Loucy (cell line): Measurements from ENCODE around the gene PCYT2.

Experiments
- CTCF ChIP-seq: fragments of 200-600 bp; sonication (generic); conservative IDR thresholded peaks from 2 replicates; pipeline ENCODE4 v1.5.1; 2014; ENCODE audit warnings: mild to moderate bottlenecking, antibody characterized with exemption, low read length
- EZH2phosphoT487 ChIP-seq: fragments of 200-600 bp; IDR thresholded peaks from 2 replicates; pipeline ENCODE4 v1.6.1; 2018; ENCODE audit warnings: antibody characterized with exemption, mild to moderate bottlenecking, moderate library complexity, borderline replicate concordance

GRCh38 chr17:81931189-81931556, 20.0 kb upstream of the PCYT2 start:
- TF ChIP-seq CTCF (no peak), EZH2phosphoT487 (no peak)
